ENCODE data around the gene DACT1.
"Not testable (repeated sequence)": the region's sequence is repeated elsewhere in the genome, so short reads cannot be mapped to it uniquely, and the experiment has no call there.

Gene DACT1

GRCh38 chr14:58637391-58638230 lies at the start of gene DACT1:
DACT1 (plus strand) TSS chr14:58637962; CDS start chr14:58638203, 241 bp downstream.
- DNase-seq: peak; percentile 90

- not testable (repeated sequence) for DNase-seq
Observed at GRCh38 chr14:58588321-58588720, 49.4 kb upstream of the DACT1 start.

- no peak for DNase-seq
Observed at GRCh38 chr14:58593977-58594376, 43.8 kb upstream of the DACT1 start.

GRCh38 chr14:58597041-58597440 lies 40.7 kb upstream of the DACT1 start:
- no peak for DNase-seq

- no peak for DNase-seq
Observed at GRCh38 chr14:58598028-58598803, 39.5 kb upstream of the DACT1 start.

GRCh38 chr14:58598804-58599525 lies 38.8 kb upstream of the DACT1 start:
- no peak for DNase-seq

- no peak for DNase-seq
Observed at GRCh38 chr14:58599707-58600106, 38.1 kb upstream of the DACT1 start.

GRCh38 chr14:58605465-58605864 lies 32.3 kb upstream of the DACT1 start:
- no peak for DNase-seq

- DNase-seq: peak; percentile 84
Observed at GRCh38 chr14:58607131-58607951, 30.4 kb upstream of the DACT1 start.

GRCh38 chr14:58607952-58608317 lies 29.8 kb upstream of the DACT1 start:
- DNase-seq: no peak

GRCh38 chr14:58617619-58618018 lies 20.1 kb upstream of the DACT1 start:
- DNase-seq: no peak

GRCh38 chr14:58620011-58620410 lies 17.8 kb upstream of the DACT1 start:
- DNase-seq: no peak

GRCh38 chr14:58625438-58625837 lies 12.3 kb upstream of the DACT1 start:
- DNase-seq: no peak

- peak; percentile 77 for DNase-seq
Observed at GRCh38 chr14:58626431-58626831, 11.3 kb upstream of the DACT1 start.

- peak; percentile 94 for DNase-seq
Observed at GRCh38 chr14:58628406-58628805, 9.4 kb upstream of the DACT1 start.

- DNase-seq: no peak
Observed at GRCh38 chr14:58629281-58629680, 8.5 kb upstream of the DACT1 start.

- DNase-seq: peak; percentile 84
Observed at GRCh38 chr14:58631732-58632131, 6.0 kb upstream of the DACT1 start.

GRCh38 chr14:58633831-58634230 lies 3.9 kb upstream of the DACT1 start:
- DNase-seq: peak; percentile 87

GRCh38 chr14:58634406-58635090 lies 3.2 kb upstream of the DACT1 start:
- DNase-seq: no peak

GRCh38 chr14:58635091-58635830 lies 2.5 kb upstream of the DACT1 start:
- no peak for DNase-seq

- DNase-seq: no peak
Observed at GRCh38 chr14:58636129-58636528, 1.6 kb upstream of the DACT1 start.
